HG03097 (cell line): Measurements from ENCODE around the gene C19orf81.
"Not testable (repeated sequence)": the region's sequence is repeated elsewhere in the genome, so short reads cannot be mapped to it uniquely, and the experiment has no call there.

Experiments used
- ATAC-seq: cut with Tn5 transposase; IDR thresholded peaks from one replicate; pipeline ENCODE4 v1.9.1; 2021; ENCODE audit not compliant: unreplicated experiment, low FRiP score

Gene C19orf81

DNA sequence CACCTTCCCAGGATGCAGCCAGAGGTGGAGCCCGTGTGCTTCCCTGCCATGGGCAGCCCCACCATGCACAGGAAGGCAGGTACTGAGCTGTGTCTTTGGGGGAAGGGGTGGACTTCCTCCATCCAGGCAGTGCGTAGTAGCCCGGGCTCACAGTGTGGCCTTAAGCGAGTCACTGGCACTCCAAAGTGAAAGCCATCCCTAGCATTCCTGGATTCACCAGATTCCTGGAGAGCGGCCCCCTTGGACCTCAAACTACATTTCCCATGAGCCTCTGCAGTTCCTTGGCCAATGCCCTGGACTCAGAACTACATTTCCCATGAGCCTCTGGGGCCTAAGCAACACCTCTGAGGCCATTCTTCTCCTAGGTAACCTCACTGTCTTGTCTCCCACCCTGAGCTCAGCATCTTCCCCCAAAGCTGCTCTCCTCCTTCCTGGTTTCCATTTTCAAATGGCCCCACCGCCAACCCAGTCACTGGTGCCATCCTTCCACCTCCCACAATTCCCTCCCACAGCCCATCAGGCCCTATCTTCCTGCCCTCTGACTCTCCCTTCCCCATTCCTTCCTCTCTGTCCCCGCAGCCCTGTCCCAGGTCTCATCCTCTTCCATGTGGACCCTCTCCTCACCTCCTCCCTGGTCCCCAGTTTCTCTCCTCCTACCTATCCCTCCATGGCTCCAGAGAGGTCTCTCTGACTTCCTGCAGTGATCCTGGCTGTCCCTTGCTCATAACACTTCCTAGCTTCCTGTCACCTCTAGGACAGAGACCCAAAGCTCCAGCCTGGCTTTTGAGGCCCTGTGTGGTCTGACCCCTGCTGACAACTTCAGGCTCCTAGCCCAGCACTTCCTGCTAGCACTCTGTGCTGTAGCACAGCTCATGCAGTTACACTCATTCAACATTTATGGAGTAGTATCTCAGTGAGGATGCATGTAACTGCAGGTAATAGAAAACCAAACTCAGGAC is at the start of gene C19orf81:
TSS of gene C19orf81 (plus strand) at position 13 of the 959 bp plus-strand sequence. CDS start at position 13, 0 bp downstream.
- no peak for ATAC-seq

DNA sequence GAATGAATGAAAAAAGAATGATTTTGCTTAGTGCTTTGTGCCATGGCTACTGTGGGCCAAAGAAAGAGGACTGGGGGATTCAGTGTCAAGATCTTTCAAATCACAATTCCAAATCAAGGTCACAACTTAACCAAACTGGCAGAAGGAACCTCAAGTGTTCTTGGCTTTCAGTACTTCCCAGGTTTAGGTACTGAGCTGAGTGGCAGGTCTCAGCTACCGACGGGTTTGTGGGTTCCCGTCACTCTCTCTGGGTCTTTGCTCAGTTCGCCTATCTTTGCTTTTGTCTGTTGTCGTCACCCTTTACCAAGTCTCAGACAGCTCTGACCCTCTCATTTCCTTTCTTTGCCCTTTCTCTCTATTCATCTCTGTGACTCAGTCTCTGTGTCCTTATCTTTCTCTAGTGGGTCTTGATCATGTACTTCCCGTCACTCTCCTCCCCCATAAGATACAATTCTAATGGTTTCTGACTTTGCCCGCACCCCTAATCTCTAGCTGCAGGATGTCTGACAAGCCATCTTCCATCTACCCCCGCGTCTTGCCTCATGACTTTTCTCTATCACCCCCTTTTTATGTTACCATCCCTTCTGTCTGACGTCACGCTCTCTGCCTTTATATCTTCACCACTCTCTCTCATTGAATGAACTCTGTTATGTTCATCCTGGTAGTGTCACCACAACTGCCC is 47.7 kb upstream of the C19orf81 start:
- no peak for ATAC-seq

DNA sequence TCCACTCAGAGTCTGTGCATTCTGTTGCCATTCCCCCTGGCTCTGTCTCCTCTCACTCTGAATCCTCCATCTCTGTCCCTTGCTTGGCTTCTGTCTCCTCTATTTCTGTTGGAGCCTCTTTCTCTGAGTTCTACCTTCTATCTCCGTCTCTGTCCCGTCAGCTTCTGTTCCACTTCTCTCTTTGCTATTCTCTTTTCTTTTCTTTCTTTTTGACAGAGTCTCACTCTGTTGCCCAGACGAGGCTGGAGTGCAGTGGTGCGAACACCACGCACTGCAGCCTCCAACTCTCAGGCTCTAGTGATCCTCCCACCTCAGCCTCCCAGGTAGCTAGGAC is 47.2 kb upstream of the C19orf81 start:
- ATAC-seq, result no peak

DNA sequence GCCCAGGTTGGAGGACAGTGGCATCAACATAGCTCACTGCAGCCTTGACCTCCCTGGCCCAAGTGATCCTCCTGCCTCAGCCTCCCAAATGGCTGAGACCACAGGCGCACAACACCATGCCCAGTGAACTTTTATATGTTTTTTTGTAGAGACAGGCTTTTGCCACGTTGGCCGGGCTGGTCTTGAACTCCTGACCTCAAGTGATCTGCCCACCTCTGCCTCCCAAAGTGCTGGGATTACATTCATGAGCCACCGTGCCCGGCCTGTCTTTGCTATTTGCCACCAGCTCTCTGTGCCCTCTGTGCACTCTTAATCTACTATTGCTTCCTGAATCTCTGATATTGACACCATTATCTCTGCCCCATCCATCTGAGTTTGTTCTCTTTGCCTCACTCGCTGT is 46.7 kb upstream of the C19orf81 start:
- ATAC-seq, result no peak

DNA sequence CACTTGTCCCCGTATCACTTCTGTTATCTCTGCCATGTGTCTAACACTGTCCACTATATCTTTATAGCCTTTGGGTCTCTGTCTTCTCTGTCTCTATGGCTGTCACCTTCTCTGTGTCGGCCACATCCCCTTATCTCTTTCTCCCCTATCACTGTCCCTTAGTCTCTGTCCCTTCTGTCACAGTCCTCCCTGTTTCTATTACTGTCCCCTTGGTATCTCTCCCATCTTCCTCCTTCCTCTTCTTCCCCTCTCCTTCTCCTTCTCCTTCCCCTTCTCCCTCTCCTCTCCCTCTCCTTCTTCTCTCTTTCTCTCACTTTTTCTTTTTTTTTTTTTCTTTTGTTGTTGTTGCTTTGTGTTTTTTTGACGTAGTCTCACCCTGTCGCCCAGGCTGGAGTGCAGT is 46.3 kb upstream of the C19orf81 start:
- ATAC-seq, result no peak

DNA sequence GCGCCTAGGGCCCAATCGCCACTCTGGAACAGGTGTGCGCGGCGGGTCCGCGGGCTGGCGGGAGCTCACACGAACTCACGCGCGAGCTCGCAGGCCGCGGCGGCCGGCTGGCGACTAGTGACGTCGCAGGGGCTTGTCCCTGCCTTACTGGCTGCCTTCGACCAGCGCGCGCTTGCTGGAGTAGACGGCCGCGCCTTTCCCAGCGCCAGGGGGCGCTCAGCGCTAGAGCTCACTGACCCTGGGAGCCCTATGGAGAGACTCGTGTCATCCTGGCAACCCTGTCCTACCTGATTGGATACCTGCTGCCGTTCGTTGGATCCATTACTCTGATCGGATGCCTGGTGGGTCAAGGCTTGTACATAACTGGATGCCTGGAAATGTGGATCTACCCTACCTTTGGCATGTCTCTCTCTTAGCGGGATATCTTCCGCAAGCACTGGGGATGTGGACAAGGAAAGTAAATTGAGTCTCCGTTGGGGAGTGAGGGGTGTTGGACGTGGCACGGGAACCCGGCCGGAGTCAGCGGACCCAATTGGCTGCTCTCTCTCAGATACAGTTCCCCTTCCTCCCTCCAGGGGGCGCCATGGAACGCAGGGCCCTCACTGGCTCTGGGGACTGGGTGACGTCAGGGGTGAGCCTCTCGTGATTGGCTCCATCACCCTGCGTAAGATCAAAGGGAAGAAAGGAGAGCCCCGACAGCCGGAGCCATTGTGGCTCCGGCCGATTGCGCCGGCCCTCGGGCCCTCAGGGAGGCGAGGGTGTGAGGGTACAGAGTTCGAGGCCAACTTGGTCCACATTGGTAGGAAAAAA is 44.8 kb upstream of the C19orf81 start:
- not testable (repeated sequence) for ATAC-seq

DNA sequence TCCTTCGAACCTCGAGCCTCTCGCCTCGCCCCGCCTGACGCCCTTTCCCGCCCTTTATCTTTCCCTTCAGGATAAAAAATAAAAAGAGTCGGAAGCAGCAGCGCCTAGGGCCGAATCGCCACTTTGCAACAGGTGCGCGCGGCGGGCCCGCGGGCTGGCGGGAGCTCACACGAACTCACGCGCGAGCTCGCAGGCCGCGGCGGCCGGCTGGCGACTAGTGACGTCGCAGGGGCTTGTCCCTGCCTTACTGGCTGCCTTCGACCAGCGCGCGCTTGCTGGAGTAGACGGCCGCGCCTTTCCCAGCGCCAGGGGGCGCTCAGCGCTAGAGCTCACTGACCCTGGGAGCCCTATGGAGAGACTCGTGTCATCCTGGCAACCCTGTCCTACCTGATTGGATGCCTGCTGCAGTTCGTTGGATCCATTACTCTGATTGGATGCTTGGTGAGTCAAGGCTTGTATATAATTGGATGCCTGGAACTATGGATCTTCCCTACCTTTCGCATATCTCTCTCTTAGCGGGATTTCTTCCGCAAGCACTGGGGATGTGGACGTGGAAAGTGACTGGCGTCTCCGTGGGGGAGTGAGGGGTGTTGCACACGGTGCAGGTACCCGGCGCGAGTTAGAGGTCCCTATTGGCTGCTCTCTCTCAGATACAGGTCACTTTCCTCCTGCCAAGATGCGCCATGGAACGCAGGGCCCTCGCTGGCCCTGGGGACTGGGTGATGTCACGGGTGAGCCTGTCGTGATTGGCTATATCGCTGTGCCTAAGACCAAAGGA is 43.0 kb upstream of the C19orf81 start:
- not testable (repeated sequence) for ATAC-seq

DNA sequence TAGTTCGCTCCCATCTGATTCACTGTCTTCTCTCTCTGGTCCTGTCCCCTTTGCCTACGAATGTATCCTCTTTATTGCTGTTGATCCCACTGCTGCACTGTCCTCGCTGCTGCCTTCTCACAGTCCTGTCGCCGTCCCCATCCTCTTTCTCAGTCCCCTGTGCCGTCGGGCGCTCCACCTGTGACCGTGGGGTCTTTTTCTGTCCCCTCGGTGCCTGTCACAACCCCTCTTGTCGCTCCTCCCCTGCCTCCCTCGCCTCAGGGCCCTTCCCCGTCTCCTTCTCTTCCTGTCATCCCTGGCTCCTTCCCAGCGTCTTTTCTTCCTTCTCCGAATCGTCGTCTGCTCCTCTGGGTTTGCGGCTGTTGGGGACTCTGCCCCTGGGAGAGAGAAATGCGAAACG is 41.9 kb upstream of the C19orf81 start:
- no peak for ATAC-seq

DNA sequence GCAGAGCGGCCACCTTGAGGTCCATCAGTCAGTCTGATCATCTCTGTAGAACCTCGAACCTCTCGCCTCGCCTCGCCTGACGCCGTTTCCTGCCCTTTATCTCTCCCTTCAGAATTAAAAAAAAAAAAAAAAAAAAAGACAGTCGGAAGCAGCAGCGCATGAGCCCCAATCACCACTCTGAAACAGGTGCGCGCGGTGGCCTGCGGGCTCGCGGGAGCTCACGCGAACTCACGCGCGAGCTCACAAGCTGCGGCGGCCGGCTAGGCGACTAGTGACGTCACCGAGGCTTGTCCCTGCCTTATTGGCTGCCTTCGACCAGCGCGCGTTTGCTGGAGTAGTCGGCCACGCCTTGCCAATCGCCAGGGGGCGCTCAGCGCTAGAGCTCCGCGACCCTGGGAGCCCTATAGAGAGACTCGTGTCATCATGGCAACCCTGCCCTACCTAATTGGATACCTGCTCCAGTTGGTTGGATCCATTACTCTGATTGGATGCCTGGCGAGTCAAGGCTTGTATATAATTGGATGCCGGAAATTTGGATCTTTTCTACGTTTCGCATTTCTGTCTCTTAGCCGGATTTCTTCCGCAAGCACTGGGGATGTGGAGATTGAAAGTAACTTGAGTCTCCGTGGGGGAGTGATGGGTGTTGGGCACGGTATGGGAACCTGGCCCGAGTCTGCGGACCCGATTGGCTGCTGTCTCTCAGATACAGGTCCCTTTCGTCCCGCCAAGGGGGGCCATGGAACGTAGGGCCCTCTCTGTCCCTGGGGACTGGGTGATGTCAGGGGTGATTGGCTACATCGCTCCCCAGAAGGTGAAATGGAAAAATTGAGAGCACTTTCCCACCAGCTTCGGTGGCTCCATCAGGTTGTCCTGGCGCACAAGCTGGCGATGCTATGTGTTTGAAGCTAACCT is 41.1 kb upstream of the C19orf81 start:
- no peak for ATAC-seq

DNA sequence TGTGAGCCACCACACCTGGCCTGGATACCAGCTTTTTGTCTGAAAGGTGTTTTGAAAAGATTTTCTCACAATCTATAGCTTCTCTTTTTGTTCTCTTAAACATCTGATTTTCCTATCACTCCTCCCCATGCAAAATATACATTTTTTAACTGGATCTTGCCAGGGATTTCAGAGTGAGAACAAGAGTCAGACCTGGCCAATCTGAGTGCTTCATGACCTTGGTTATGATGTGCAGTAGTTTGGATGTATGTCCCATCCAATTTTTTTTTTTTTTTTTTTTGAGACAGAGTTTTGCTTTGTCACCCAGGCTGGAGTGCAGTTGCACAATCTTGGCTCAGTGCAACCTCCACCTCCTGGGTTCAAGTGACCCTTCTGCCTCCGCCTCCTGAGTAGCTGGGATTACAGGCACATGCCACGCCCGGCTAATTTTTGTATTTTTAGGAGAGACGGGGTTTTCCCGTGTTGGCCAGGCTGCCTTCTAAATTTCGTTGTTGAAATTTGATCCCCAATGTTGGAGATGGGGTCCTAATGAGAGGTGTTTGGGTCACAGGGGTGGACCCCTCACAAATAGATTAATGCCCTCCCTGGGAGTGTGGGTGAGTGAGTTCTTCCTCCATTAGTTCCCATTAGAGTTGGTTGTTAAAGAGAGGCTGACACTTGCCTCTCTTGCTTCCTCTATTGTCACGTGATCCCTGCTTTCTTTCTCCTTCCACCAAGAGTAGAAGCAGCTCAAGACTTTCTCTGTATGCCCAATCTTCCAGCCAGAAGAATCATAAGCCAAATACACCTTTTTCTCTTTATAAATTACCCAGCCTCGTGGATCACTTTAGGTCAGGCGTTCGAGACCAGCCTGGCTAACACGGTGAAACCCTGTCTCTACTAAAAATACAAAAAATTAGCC is 36.5 kb upstream of the C19orf81 start:
- ATAC-seq, result not testable (repeated sequence)

DNA sequence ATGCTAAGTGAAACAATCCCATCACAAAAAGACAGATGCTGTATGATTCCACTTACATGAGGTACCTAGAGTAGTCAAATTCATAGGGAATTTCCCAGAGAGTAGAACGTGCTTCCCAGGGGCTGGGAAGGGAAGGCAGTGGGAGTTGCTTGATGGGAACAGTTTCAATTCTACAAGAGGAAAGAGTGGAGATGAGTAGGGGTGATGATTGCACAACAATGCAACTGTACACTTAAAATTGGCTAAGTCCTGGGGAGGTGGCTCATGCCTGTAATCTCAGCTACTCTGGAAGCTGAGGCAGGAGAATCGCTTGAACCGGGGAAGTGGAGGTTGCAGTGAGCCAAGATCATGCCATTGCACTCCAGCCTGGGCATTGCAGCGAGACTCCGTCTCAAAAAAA is 30.9 kb upstream of the C19orf81 start:
- ATAC-seq, result not testable (repeated sequence)

DNA sequence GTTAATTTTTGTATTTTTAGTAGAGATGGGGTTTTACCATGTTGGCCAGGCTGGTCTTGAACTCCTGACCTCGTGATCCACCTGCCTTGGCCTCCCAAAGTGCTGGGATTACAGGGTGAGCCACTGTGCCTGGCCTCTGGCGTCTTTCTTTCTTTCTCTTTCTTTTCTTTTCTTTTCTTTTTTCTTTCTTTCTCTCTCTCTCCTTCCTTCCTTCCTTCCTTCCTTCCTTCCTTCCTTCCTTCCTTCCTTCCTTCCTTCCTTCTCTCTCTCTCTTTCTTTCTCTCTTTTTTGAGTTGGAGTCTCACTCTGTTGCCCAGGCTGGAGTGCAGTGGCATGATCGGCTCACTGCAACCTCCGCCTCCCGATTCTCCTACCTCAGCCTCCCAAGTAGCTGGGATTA is 30.1 kb upstream of the C19orf81 start:
- ATAC-seq, result not testable (repeated sequence)

DNA sequence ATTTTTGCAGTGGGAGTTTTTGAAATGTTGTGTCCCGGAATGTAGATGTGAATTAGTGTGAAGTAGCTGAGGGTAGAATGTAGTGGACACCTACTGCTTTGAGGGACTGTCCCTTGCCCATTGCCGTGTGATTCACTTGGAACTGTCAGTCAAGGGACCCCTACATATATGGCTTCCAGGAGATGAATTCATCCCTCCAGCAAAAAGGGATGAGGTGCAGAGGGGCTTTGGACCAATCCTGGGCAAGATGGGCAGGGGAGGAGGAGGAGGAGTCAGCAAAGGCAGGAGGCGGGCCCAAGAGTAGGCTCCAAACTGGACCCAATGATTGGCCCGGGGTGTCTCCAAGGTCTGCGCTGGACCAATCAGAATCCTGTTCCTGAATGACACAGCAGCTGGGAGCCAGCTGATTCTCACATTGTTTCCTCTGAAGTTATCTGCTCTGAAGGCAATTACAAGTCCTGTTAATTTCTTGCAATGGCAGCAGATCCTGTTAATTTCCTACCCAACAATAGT is 28.8 kb upstream of the C19orf81 start:
- ATAC-seq, result not testable (repeated sequence)

DNA sequence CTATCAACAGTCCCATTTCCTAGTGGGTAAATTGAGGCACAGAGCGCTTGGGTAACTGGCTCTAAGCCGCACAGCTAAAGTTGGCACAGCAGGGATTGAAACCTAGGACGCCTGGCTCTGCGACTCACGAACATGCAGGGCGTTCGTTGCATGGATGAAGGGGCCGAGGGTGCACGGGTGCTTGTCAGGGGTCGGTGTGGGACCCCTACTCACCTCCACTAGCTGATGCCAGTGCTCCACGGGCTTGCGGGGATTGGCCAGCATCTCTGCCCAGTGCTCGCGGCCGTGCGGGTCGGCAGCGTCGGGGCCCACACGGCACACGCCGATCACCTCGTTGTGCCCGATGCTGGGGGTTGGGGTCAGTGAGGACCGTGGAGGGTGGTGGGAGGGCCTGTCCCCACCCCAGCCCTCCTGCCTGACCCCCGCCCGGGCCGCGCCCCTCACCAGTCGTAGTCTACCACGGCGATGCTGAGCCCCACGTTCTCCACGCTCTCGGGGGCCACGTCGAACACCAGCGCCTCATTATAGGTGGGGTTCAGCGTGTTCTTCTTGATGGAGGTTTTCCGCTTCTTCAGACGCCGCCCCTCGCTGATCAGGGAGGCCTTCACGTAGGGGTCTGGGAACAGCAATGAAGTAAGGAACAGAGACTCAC is 24.2 kb upstream of the C19orf81 start:
- no peak for ATAC-seq

DNA sequence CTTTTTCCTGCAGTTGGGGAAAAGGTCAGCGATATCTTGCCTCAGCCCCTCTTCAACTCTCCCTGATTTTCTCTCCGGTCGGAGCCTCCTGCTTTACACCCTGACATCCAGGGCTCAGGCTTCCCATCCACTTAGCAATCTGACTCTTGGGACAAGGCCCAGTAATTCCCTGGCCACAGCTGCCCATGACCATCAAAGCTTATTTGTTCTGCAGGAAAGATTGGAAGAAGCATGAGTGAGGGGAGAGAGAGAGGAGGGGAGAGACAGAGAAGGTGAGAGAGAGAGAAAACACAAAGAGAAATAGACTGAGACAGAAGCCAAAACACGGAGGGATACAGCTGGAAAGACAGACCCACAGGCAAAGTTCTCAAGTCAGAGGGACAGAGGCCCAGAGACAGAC is 23.2 kb upstream of the C19orf81 start:
- no peak for ATAC-seq

DNA sequence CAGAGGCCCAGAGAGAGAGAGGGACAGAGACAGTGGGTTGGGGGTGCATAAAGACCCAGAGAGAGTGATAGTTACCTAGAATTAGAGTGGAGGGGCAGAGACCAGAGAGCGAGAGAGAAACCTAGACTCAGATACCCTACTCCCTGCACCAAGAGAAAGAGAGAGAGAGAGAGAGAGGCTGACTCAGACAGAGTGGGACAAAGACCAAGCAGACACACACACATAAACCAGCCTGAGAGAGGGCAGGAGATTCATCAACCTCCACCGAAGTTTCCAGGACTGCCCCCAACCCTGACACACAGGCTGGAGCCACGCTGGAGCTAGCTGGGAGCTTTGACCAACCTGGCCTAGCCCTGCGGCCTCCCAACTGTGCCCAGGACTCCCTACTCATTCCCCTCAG is 22.4 kb upstream of the C19orf81 start:
- ATAC-seq, result no peak

DNA sequence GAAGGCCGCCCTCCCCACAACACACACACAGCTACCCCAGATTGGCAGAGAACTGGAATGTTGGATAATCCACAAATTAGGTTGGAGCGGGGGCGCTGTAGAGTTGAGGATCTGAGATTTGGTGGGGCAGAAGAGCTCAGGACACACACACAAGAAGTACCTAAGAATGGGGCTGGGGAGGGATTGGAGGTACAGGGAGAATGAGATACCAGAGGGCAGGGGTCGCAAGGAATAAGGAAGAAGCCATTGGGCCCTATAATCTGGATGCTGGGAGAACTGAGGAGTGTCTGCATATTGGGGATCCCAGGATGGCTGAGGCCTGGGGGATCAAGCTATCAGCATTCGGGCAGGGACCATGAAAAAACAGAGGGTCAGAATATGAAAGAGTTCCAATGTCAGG is 21.1 kb upstream of the C19orf81 start:
- no peak for ATAC-seq

DNA sequence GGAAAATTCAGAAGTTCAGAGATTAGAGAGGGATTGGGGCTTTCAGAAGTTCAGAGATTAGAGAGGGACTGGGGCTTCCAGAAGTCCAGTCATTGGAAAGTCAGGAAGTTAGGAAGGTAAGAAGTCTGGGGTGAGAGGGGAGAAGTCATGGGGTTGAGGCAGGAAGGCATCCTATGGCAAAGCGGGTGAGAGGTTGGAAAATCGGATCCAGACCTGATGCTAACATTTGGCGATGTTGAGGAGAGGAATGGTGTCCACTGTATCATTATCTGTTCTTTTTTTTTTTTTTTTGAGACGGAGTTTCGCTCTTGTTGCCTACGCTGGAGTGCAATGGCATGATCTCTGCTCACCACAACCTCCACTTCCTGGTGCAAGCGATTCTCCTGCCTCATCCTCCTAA is 20.7 kb upstream of the C19orf81 start:
- ATAC-seq, result no peak
